Measurements from ENCODE around the gene SRRM5.

SRRM5 gene

GRCh38 chr19:43607238-43608205 lies 4.4 kb upstream of the SRRM5 start:
- intact Hi-C loops (cut with DNase I), result no loop called here
- peak in 1 of 10 donors; percentile 80 for DNase-seq

- intact Hi-C loops (cut with DNase I), result no loop called here
- no peak for DNase-seq
Measured at GRCh38 chr19:43609872-43610271, 2.0 kb upstream of the SRRM5 start.

GRCh38 chr19:43610493-43610892 lies 1.4 kb upstream of the SRRM5 start:
- DNase-seq, result no peak
- intact Hi-C loops (cut with DNase I), result no loop called here

- intact Hi-C loops (cut with DNase I), result no loop called here
- no peak for DNase-seq
Measured at GRCh38 chr19:43612374-43612773, 486 bp downstream of the SRRM5 start.

- no peak for DNase-seq
- intact Hi-C loops (cut with DNase I), result loop anchor here (5.0 kb wide), 1 partner anchor 36 kb away; no protein-coding TSS in a partner anchor
Measured at GRCh38 chr19:43616306-43616705, 4.4 kb downstream of the SRRM5 start.

GRCh38 chr19:43616954-43617353 lies 5.1 kb downstream of the SRRM5 start:
- DNase-seq, result no peak
- intact Hi-C loops (cut with DNase I), result loop anchor here (5.0 kb wide), 1 partner anchor 35 kb away; no protein-coding TSS in a partner anchor

GRCh38 chr19:43618921-43619261 lies 7.0 kb downstream of the SRRM5 start:
- intact Hi-C loops (cut with DNase I), result loop anchor here (5.0 kb wide), 1 partner anchor 33 kb away; no protein-coding TSS in a partner anchor
- DNase-seq, result peak in 2 of 10 donors; percentile 49 to 76

GRCh38 chr19:43619262-43620060 lies 7.6 kb downstream of the SRRM5 start, which contains the start of gene ZNF428:
TSS of gene ZNF428 (minus strand) at chr19:43619629. CDS start at chr19:43614304, 5,325 bp downstream.
- intact Hi-C loops (cut with DNase I), result loop anchor here (5.0 kb wide), 1 partner anchor 33 kb away; no protein-coding TSS in a partner anchor
- DNase-seq, result peak; percentile 83 to 99 (median 93)

- DNase-seq, result no peak
- intact Hi-C loops (cut with DNase I), result no loop called here
Measured at GRCh38 chr19:43620061-43621001, 8.4 kb downstream of the SRRM5 start.

- intact Hi-C loops (cut with DNase I), result no loop called here
- DNase-seq, result peak in 2 of 10 donors; percentile 5 to 10
Measured at GRCh38 chr19:43622070-43622469, 10.2 kb downstream of the SRRM5 start.

- DNase-seq, result peak in 1 of 10 donors; percentile 20
- intact Hi-C loops (cut with DNase I), result no loop called here
Measured at GRCh38 chr19:43622956-43623355, 11.1 kb downstream of the SRRM5 start.

GRCh38 chr19:43623889-43624670 lies 12.2 kb downstream of the SRRM5 start:
- intact Hi-C loops (cut with DNase I), result no loop called here

GRCh38 chr19:43624933-43625332 lies 13.0 kb downstream of the SRRM5 start:
- peak in 2 of 10 donors; percentile 63 to 81 for DNase-seq
- intact Hi-C loops (cut with DNase I), result no loop called here

More at GRCh38 chr19:43623889-43624670, 12.2 kb downstream of the SRRM5 start:
- DNase-seq, result peak in 1 of 10 donors; percentile 67

- intact Hi-C loops (cut with DNase I), result no loop called here
- DNase-seq, result peak in 3 of 10 donors; percentile 45 to 91 (median 74)
Measured at GRCh38 chr19:43625918-43626579, 14.2 kb downstream of the SRRM5 start.

GRCh38 chr19:43626838-43627237 lies 14.9 kb downstream of the SRRM5 start:
- DNase-seq, result no peak
- intact Hi-C loops (cut with DNase I), result no loop called here

GRCh38 chr19:43628646-43629326 lies 16.9 kb downstream of the SRRM5 start:
- DNase-seq, result peak in 1 of 10 donors; percentile 20
- intact Hi-C loops (cut with DNase I), result no loop called here

- intact Hi-C loops (cut with DNase I), result no loop called here
- DNase-seq, result no peak
Measured at GRCh38 chr19:43631491-43631890, 19.6 kb downstream of the SRRM5 start.

- DNase-seq, result no peak
- intact Hi-C loops (cut with DNase I), result no loop called here
Measured at GRCh38 chr19:43633520-43633919, 21.6 kb downstream of the SRRM5 start.
